Frontal cortex (tissue), 4 donors: ENCODE results near the gene FAM161A. TPM values are rescaled to one million over a fixed set of nuclear protein-coding genes. Genes with fewer than 3 reads are reported as not detected.
"Not testable (repeated sequence)": the region's sequence is repeated elsewhere in the genome, so short reads cannot be mapped to it uniquely, and the experiment has no call there.

Source experiments
- DNase-seq, 2 donors: peaks; one replicate each; pipeline ENCODE4 v3.0.0; 2012; ENCODE audit warnings: low spot score in 2 of 2
- FAIRE-seq: peaks from 2 replicates; lab custom pipeline; 2012; peaks lifted over from hg19 to GRCh38; lab: Jason Lieb, UNC
- total RNA-seq: library from RNA; depleted of rRNA; stranded (reverse); fragments of >200 nt; gene quantifications from one replicate; pipeline ENCODE4 v1.2.3, GENCODE V29; 2014
- donor health status: control.
- donor health status: control.
- donor health status: control.

The FAM161A gene
- total RNA-seq, 1 donor from 2014 or later, result 29.8 TPM

DNA sequence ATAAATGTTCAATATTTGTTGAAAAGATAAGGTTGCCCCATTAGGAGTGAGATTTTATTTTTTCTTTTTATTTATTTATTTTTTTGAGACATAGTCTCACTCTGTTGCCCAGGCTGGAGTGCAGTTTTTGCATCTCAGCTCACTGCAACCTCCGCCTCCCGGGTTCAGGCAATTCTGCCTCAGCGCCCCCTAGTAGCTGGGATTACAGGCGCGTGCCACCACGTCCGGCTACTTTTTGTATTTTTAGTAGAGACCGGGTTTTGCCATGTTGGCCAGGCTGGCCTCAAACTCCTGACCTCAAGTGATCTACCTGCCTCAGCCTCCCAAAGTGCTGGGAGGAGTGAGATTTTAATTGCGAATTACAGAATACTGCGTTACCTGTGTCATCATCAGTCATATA, 2.6 kb downstream of the FAM161A start:
- DNase-seq, FAIRE-seq: not testable (repeated sequence)

- FAIRE-seq (no peak), DNase-seq (no peak)
Measured at GRCh38 chr2:61845320-61845719, 8.5 kb downstream of the FAM161A start.

- DNase-seq, result no peak
- FAIRE-seq, result no peak
Measured at GRCh38 chr2:61841286-61841685, 12.6 kb downstream of the FAM161A start.

DNA sequence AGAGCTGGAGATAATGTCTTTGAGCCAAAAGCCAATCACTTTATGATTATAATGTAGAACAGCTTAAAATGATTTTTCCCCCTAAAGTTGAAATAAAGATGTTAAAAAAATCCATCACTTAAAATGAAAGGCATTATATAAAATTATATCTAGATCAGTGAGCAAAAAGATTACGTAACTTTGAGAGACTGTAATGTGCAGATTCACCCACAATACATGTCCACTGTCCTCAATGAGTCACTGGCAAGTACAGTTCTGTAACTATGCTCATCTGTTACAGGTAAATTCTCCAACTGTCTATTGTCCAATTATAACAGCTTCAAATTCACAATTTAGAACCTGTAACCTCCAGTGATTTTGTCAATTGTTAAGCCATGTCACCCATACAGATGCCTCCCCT, 19.0 kb downstream of the FAM161A start:
- DNase-seq (no peak), FAIRE-seq (no peak)

- no peak for DNase-seq
- no peak for FAIRE-seq
Measured at GRCh38 chr2:61833971-61834370, 19.9 kb downstream of the FAM161A start.

- DNase-seq (no peak), FAIRE-seq (no peak)
Measured at GRCh38 chr2:61832183-61832841, 21.5 kb downstream of the FAM161A start.

GRCh38 chr2:61822255-61822654, 31.6 kb downstream of the FAM161A start:
- DNase-seq (no peak), FAIRE-seq (no peak)

DNA sequence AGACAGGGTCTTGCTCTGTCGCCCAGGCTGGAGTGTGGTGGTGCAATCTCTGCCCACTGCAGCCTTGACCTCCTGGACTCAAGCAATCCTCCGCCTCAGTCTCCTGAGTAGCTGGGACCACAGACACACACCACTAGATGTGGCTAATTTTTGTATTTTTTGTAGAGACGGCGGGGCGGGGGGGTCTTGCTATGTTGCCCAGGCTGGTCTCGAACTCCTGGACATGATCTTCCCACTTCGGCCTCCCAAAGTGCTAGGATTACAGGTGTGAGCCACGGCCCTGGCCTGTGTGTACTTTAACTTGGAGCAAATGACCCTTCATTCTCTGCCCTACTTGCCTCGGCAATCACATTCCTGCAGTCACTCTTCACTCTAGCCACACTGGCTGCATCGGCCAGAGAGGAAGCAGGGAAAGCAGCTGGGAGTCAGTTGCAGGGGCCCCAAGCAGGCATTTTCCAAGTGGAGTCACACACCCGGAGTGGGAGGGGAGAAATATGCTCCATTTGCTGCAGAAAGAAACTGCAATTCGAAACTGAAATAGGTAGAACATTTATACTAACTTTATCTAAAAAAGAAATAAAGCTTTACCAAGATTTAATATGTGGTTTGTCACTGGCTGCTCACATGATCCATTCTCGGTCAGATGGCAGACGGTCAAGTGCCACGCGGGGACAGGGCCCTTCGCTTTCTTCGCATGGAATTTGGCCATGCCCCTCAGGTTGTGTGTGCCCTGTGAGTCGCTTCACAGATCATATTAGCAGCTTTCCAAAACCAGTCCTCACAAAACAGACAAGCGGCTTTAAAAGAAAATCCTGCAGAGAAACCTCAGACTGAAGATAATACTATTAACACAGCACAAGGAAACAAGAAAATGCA, 37.1 kb downstream of the FAM161A start:
- DNase-seq, result no peak
- FAIRE-seq, result no peak

- DNase-seq (no peak), FAIRE-seq (no peak)
Measured at GRCh38 chr2:61814539-61815160, 39.2 kb downstream of the FAM161A start.

GRCh38 chr2:61813314-61813713, 40.5 kb downstream of the FAM161A start:
- not testable (repeated sequence) for FAIRE-seq

GRCh38 chr2:61811821-61812220, 42.0 kb downstream of the FAM161A start:
- DNase-seq (no peak), FAIRE-seq (no peak)

More at GRCh38 chr2:61813314-61813713, 40.5 kb downstream of the FAM161A start:
- DNase-seq, result not testable (repeated sequence)

DNA sequence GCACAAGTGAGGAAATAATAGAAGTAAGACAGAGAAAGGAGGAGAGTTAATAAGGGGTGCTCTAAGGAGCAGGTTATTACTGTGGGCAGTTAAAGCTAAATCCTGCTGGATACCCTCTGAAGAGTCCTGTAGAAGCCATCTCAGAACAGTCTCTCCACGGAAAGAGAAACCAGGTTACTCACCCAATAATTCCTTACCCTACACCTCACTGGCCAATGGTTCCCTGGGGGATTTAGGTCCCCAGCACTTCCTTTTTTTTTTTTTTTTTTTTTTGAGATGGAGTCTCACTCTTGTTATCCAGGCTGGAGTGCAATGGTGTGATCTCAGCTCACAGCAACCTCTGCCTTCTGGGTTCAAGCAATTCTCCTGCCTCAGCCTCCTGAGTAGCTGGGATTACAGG, 43.7 kb downstream of the FAM161A start:
- FAIRE-seq, DNase-seq: not testable (repeated sequence)

GRCh38 chr2:61808693-61809092, 45.2 kb downstream of the FAM161A start:
- not testable (repeated sequence) for DNase-seq, FAIRE-seq

GRCh38 chr2:61807036-61807757, 46.7 kb downstream of the FAM161A start:
- FAIRE-seq, result no peak
- no peak for DNase-seq

DNA sequence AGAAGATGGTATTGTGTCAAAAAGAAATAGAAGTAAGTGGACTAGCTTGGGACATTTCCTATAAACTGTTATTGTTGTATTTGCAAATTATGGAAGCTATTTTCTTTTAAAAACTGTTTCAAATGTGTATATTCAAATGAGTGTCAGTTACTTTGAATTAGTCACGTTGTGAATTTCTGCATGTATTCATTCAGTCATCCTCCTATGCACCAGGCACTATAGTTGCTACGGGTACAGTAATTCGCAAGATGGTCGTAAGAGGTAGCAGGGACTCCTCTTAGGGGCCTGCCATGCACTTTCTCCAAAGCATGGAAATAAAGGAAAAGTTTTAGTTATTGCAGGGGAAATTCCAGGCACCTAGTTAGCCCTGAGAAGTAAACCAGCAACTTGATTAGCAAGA, 51.3 kb downstream of the FAM161A start:
- FAIRE-seq, result no peak

GRCh38 chr2:61799099-61799498, 54.8 kb downstream of the FAM161A start:
- DNase-seq, result no peak
- no peak for FAIRE-seq

More for the DNA sequence above, 51.3 kb downstream of the FAM161A start:
- no peak for DNase-seq

- not testable (repeated sequence) for DNase-seq, FAIRE-seq
Measured at GRCh38 chr2:61797446-61797845, 56.4 kb downstream of the FAM161A start.

DNA sequence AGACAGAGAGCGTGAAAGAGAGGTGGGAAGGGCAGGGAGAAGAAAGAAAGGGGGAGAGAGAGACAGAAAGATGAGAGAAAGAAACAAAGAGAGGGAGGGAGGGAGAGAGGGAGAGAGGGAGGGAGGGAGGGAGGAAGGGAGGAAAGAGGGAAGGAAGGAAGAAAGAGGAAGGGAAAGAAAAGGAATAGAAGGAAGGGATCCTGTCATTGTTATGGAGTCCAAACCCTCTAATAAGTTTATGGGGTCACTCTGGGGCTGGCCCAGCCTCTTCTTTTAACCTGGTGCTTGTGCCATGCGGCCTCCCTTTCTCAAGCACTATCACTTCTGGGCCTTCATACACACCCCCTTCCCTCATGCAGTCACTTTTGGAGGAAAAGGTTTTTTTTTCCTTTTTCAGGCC, 58.5 kb downstream of the FAM161A start:
- DNase-seq (no peak), FAIRE-seq (no peak)

- FAIRE-seq (no peak), DNase-seq (peak in 1 of 2 donors; percentile 67)
Measured at GRCh38 chr2:61793389-61793836, 60.4 kb downstream of the FAM161A start.

GRCh38 chr2:61792355-61792890, 61.4 kb downstream of the FAM161A start:
- no peak for FAIRE-seq
- DNase-seq, result no peak
